Activated CD8-positive, alpha-beta T cell treated with anti-CD3 and anti-CD28 coated beads, Interleukin-2, amount 10 ng/mL, durations not matched to agents 7 days and 5 days (primary cell): ENCODE measurements around the gene ACOXL. TPM values are rescaled to one million over a fixed set of nuclear protein-coding genes. Genes with fewer than 3 reads are reported as not detected.

Experiments used
- ATAC-seq: fragments of 150-1000 bp; cut with Tn5 transposase; one replicate; pipeline ENCODE4 v1.10.0; 2021; ENCODE audit warnings: moderate library complexity
- CTCF ChIA-PET: fragments of 350-600 bp; sonication (Branson Sonifier 250); formaldehyde crosslinking; loops from one replicate; lab custom pipeline; 2021; ENCODE audit warnings: antibody characterized with exemption; lab: Charles Lee
- POLR2A ChIA-PET: fragments of 350-600 bp; sonication (Branson Sonifier 250); formaldehyde crosslinking; loops from one replicate; lab custom pipeline; 2021; ENCODE audit warnings: antibody characterized with exemption; lab: Charles Lee
- DNase-seq: peaks from one replicate; pipeline ENCODE4 v3.0.0-alpha.2; 2020
- H3K27ac Mint-ChIP-seq: one replicate; pipeline ENCODE4 v1.8.0; 2021; ENCODE audit warnings: mild to moderate bottlenecking, mixed read lengths
- H3K27me3 Mint-ChIP-seq: one replicate; pipeline ENCODE4 v1.8.0; 2021; ENCODE audit warnings: low read depth, mixed read lengths
- H3K36me3 Mint-ChIP-seq: one replicate; pipeline ENCODE4 v1.8.0; 2021; ENCODE audit warnings: low read depth, mixed read lengths
- H3K4me1 Mint-ChIP-seq: one replicate; pipeline ENCODE4 v1.8.0; 2021; ENCODE audit warnings: low read depth, mixed read lengths
- H3K4me3 Mint-ChIP-seq: one replicate; pipeline ENCODE4 v1.8.0; 2021; ENCODE audit warnings: mild to moderate bottlenecking, mixed read lengths
- H3K9me3 Mint-ChIP-seq: one replicate; pipeline ENCODE4 v1.8.0; 2022; ENCODE audit warnings: mixed read lengths; ENCODE audit not compliant: insufficient read depth
- total RNA-seq, 2 experiments: library from RNA; stranded (reverse); gene quantifications; one replicate each; pipeline ENCODE4 v1.2.3, GENCODE V29; 2021

ACOXL gene
- total RNA-seq, 2 experiments from 2014 or later, result not detected

DNA sequence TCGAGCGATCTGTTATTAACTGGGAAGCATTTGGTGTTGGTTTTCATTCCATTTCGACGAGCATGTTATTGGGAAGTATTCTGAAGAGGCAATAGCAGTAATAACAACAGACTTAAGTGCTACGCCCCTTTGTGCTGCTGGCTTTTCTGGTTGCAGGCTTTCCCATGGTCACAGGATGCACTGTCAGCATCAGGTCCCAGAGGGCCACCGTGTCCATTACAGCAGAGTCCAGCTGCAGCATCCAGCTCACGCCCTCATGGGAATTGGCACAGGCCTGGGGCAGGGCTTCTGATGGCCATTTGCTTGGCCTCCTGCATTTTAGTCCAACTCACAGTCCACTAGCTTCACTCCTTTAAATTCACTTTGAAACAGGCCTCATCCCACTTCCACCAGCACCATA is 432.7 kb downstream of the ACOXL start:
- ATAC-seq (no peak), DNase-seq (no peak)
- no peak overlapping the region for H3K4me3 Mint-ChIP-seq
- POLR2A ChIA-PET, result no interaction called here
- CTCF ChIA-PET, result no interaction called here
- peaks cover 40% of the 10 kb centered on the region for H3K4me1 Mint-ChIP-seq
- H3K27me3 Mint-ChIP-seq, result no peaks in the 10 kb centered on the region
- H3K36me3 Mint-ChIP-seq, result peaks cover 27% of the 10 kb centered on the region
- H3K27ac Mint-ChIP-seq, result no peak overlapping the region
- no peaks in the 10 kb centered on the region for H3K9me3 Mint-ChIP-seq

DNA sequence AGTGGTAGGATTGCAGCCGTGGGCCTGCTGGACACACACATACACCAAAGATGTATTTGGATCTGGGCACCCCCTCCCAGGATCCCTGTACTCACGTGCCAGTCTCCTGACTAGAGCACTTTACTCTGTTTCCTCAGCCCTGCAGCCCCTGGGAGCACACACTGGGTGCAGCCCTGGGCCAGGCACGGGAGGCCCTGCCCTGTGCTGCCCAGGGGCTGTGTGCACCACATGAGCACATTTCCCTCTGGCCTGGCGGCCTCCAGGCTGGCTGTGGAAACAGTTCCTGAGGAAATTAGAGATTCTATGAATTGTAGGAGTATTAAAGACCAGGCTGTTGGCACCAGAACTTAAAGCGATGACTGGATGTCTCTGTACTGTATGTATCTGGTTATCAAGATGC is 433.7 kb downstream of the ACOXL start:
- Mint-ChIP-seq H3K4me3 (no peak overlapping the region), H3K9me3 (no peaks in the 10 kb centered on the region), H3K36me3 (peaks cover 25% of the 10 kb centered on the region), H3K4me1 (peaks cover 35% of the 10 kb centered on the region), H3K27me3 (no peaks in the 10 kb centered on the region), H3K27ac (no peak overlapping the region)
- ChIA-PET POLR2A (no interaction called here), CTCF (no interaction called here)
- DNase-seq (no peak), ATAC-seq (no peak)

DNA sequence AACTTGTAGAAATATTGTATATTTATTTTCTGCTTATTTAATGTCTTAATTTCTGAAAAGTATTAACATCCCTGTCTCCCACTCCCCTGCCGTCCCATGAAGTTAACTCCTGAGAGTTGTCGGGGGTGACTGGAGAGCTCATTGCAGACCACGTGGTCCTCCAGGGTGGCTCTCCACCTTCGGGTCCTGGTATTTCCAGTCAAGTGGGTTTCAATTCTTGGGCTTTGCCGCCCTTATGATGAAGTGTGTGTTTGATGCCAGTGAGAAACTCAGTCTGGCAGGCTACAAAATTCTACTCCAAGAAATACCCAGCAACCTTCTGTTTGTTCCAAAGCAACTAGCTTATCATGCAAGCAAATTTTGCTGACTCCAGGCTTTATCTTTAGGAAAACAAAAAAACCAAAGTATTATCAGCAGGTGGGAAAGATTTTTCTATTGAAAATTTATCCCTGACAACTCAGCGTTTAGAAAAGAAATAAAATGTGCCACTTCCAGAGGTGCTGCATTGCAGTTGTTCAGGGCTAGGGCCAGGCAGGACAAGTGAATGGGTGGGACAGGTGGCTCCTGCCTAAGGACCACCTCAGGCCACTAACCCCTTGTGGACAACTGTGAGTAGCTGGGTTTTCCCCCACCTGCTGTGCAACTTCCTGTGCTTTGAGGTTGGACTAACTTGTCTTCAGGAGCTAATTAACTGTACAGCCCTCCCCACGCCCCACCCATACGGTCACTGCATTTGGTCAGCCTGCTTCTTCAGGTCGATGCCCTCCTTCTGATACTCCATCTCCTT is 434.9 kb downstream of the ACOXL start:
- DNase-seq, result no peak
- Mint-ChIP-seq H3K4me3 (no peak overlapping the region), H3K36me3 (peaks cover 20% of the 10 kb centered on the region), H3K27me3 (peaks cover 7% of the 10 kb centered on the region), H3K9me3 (no peaks in the 10 kb centered on the region), H3K27ac (no peak overlapping the region), H3K4me1 (peaks cover 33% of the 10 kb centered on the region)
- POLR2A ChIA-PET, result no interaction called here
- no peak for ATAC-seq
- CTCF ChIA-PET, result interaction anchor here (0.9 to 1.7 kb wide), 5 partner anchors 10 to 46 kb away, joined by 3 to 9 read pairs (median 4); partner anchors contain the start of gene BCL2L11

DNA sequence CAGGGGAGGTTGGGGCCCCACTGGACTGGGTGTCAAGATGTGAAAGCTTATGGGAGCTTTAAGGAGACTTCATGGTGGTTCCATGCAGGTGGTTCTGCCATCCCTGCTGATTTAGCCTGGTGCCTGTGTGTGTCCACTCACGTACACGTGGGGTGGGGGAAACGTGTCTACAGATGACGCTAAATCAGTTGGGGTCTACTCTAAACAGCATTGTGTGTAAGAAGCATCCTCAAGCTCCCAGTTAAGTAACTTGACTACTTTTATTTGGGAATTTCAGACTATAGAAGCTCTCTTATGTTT is 435.4 kb downstream of the ACOXL start:
- DNase-seq, result no peak
- Mint-ChIP-seq H3K4me1 (peaks cover 28% of the 10 kb centered on the region), H3K4me3 (no peak overlapping the region), H3K27me3 (peaks cover 7% of the 10 kb centered on the region), H3K36me3 (peaks cover 18% of the 10 kb centered on the region), H3K27ac (no peak overlapping the region), H3K9me3 (no peaks in the 10 kb centered on the region)
- no peak for ATAC-seq
- ChIA-PET CTCF (interaction anchor here (0.9 to 1.7 kb wide), 5 partner anchors 10 to 47 kb away, joined by 3 to 9 read pairs (median 4); partner anchors contain the start of gene BCL2L11), POLR2A (no interaction called here)

Other genes starting within 250 kb of the ACOXL start
- gene RGPD6, start 155.4 kb upstream of the ACOXL start, total RNA-seq, result 1 to 10 TPM; 7.0 to 9.4 TPM
- gene BUB1, start 54.5 kb upstream of the ACOXL start, total RNA-seq, result 100 to 1,000 TPM; 138 to 140 TPM